ENCODE results near the gene TRAF3IP1.
"Not testable (repeated sequence)": the region's sequence is repeated elsewhere in the genome, so short reads cannot be mapped to it uniquely, and the experiment has no call there.

TRAF3IP1 gene

GRCh38 chr2:238433300-238433915, 113.1 kb downstream of the TRAF3IP1 start:
- DNase-seq: no peak

GRCh38 chr2:238433941-238434845, 113.9 kb downstream of the TRAF3IP1 start:
- no peak for DNase-seq

- no peak for DNase-seq
Measured at GRCh38 chr2:238434846-238435751, 114.8 kb downstream of the TRAF3IP1 start.

- DNase-seq: no peak
Measured at GRCh38 chr2:238435752-238436096, 115.4 kb downstream of the TRAF3IP1 start.

DNA sequence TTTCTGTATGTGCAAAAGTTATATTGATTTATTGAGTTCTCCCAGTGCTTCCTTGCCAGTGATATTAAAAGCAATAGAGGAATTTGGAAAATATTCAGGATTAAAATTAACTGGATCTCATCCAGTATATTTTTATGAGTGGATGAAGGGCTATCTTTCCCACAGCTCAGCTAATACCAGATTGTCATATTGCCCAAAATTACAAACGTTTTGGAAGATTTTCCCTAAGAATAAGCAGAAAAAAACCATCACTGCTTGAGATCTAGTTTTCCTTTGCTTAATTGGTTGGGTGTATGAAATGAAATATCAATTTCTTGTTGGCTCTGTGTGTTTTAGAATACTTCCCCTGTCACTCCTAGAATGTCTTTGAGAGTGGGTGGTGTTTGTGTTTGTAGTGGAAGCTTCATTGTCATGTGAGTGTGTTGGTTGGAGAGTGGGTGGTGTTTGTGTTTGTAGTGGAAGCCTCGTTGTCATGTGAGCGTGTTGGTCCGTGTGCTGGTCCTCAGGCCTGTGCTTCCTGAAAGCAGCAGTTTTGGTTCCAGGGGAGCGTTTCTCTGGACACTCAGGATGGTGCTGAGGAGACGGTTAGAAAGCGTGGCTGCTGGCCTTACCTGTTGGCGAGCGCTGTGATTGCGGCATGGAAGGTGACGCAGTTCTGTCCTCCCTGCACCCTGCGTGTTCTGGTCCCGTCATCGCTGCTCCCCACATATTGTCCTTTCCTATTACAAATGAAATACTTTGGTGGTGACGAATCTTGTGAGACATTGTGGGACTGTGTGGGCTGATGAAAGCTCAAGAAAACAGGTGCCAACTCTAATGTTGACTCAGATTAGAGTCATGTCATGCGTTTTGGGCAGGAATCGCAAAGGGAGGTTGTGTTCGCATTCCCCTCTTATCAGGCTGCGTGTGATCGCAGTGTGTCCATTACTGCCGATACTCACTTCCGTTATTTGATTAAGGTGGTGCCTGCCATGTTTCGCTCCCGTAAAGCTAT, 118.8 kb downstream of the TRAF3IP1 start:
- peak in 1 of 2 donors; percentile 5 for DNase-seq

GRCh38 chr2:238439917-238440316, 119.6 kb downstream of the TRAF3IP1 start:
- DNase-seq: no peak

GRCh38 chr2:238440331-238440730, 120.0 kb downstream of the TRAF3IP1 start:
- DNase-seq: no peak

GRCh38 chr2:238440767-238441166, 120.4 kb downstream of the TRAF3IP1 start:
- DNase-seq: no peak

DNA sequence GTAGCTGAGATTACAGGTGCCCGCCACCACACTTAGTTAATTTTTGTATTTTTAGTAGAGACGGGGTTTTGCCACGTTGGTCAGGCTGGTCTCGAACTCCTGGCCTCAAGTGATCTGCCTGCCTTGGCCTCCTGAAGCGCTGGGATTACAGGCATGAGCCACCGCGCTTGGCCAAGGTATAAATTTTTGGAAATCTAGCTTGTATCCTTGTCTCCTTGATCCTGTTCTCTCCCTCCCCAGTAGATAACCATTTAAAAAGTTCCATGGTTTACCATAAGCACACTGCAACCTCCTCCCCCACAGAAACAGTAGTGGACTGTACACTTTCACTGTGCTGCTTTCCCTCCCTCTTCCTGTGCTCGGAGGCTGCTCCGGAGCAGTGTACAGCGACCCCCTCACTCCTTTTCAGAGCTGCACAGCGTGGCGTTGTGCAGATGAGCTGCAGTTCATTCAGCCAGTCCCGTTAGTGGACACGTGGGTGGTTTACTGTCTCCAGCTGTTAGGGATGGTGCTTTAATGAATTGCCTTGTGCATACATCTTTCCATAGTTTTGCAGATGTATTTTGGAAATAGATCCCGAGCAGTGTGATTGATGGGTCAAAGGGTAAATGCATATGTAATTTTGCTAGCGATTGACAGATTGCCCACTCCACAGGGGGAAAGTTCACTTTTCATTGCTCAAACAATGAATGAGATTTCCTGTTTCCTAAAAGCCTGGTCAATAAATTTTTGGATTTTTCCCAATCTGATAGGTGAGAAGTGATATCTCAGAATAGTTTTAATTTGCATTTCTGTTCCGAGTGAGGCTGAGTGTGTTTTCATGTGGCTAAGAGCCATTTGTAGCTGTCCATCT, 121.2 kb downstream of the TRAF3IP1 start:
- DNase-seq: no peak

- not testable (repeated sequence) for DNase-seq
Measured at GRCh38 chr2:238442257-238442656, 121.9 kb downstream of the TRAF3IP1 start.

GRCh38 chr2:238444242-238444641, 123.9 kb downstream of the TRAF3IP1 start:
- DNase-seq: no peak

DNA sequence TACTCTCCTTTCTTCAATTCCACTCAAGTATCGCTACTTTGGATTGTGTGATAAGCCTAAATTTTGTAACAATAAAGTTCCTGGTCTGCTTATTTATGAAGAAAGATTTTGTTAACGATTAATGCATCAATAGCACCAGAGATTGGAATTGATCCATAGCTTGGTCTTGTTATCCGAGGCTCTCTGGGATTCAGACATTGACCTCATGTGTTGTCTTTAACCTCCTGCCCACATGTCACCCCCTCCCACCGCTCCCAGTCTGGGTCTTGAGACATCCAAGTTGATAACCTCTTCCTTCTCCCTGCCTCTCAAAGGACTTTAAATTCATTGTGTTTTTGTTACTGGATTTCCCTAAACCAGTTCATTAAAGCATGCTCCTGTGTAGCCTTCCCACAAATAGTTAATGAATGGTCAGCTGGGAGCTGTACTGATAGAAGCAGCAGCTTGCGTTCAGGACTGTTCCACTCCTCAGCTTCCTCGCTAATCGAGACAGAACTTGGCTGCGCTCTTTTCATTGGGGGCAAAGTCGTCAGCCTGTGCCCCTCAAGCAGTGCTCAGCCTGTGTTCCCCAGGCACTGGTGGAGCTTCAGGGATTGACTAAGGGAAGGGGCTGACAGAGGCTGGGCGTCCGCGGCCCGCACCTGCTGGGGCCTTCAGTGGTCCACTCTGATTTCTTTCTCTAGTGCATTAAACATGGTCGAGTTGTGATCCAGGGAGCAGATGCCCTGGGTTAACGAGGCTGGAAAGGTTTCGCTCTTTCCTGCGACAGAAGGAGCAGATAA, 125.3 kb downstream of the TRAF3IP1 start:
- no peak for DNase-seq

GRCh38 chr2:238446371-238446770, 126.1 kb downstream of the TRAF3IP1 start:
- no peak for DNase-seq

DNA sequence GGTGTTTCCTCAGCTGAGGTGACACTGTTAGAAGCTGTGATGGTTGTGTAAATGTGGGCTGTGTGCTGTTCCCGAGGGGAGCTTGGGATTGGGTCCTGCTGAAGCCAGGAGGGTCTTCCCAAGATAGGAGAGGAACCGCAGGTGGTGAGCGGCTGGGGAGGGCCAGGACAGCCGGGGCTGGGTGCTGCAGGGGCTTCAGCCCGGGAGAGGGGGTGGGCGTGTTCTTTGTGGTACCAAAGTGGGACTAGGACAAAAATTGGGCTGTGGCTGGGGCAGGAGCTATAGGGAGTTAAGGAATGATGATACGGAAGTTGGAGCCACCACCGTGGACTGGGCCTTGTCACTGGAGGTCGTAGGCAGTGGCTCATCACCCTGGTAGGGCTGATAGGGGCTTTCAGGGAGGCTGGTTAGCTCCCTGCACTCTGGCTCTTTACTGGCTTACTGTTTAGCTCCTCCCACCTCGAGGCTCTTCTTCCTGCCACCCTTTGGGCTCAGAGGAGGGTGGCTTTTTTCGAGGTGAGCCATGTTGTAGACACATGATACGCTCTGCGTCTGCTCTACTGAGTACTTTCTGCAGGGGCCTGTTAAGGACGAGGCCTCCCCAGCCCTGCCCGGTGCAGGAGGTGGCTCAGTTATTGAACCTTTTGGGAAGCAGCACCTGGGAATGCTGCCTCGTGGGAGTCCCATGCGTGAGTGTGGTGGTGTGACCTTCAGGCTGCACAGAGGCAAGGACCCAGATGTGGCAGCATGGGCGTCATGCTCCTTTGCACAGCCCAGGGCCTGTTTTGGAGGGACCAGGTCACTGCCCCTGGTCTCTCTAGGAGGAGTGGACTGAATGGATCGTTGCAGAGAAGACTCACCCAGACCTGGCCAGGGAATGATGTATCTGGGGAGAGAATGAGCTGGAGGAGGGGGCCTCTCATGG, 128.0 kb downstream of the TRAF3IP1 start:
- DNase-seq: no peak

DNA sequence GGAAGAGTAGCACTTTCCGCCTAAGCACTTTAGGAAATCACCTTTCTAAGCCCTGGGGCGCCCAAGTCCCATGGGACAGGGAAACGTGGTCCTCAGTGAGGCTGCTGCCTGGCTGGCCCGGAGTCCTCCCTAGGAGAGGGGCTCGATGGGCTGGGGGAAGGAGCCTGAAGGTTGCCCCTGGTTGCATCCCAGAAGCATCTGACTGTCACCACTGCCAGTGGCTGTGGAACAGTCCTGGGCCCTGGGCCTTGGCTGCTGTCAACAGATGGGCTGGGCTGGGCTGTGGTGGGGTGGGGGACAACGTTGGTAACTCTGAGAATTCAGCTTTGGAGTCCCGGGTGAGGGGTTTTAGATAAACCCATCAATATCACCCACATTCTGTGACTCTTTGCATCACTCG, 128.9 kb downstream of the TRAF3IP1 start:
- DNase-seq: no peak

GRCh38 chr2:238449909-238450417, 129.6 kb downstream of the TRAF3IP1 start:
- no peak for DNase-seq

DNA sequence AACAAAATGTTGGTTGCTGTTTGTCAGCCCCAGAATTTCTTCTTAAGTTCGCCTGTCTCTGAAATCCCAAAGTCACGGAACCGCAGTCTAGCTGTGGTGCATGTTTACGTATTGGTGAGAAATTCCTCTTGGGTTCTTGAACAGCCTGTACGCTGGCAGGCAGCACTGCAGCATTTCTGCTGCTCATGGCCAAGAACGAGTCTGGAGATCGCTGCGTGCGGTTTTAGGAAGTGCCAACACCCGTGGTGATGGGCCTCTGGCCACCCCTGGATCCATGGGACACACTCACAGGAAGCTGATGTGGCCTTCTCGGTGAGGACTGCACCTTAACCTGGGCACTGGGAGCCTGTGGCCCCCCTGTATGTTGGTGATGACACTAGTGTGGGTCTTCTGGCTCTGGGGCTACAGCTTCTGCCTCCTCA, 130.1 kb downstream of the TRAF3IP1 start:
- no peak for DNase-seq
